Uterus (tissue), 2 donors: ENCODE measurements around the gene UBASH3A.

Source experiments
- CTCF ChIP-seq, 4 experiments: fragments of 200-600 bp in 2 of 4; fragments of 450-650 bp in 2 of 4; sonication (generic) in 2 of 4; IDR thresholded peaks; one replicate each; pipeline ENCODE4 v1.5.1; 2016 to 2019; ENCODE audit warnings: antibody characterized with exemption in 4 of 4, mild to moderate bottlenecking in 2 of 4, moderate library complexity in 1 of 4
- POLR2A ChIP-seq, 2 donors: fragments of 450-650 bp; IDR thresholded peaks; one replicate each; pipeline ENCODE4 v1.6.1; 2016; ENCODE audit warnings: antibody characterized with exemption in 2 of 2, mild to moderate bottlenecking in 1 of 2, moderate library complexity in 1 of 2

- TF ChIP-seq CTCF (IDR thresholded peaks at IDR 0.05) = no peak
- TF ChIP-seq POLR2A (IDR thresholded peaks at IDR 0.05) = no peak
Measured at GRCh38 chr21:42388740-42389448, 14.8 kb upstream of the UBASH3A start.
